GM18505 (cell line): ENCODE measurements around the gene MEST.
"Not testable (repeated sequence)": the region's sequence is repeated elsewhere in the genome, so short reads cannot be mapped to it uniquely, and the experiment has no call there.

Source experiments
- ATAC-seq: cut with Tn5 transposase; IDR thresholded peaks from one replicate; pipeline ENCODE4 v1.9.1; 2021; ENCODE audit not compliant: unreplicated experiment
- POLR2A ChIP-seq: IDR thresholded peaks from 4 replicates; pipeline ENCODE4 v1.6.1; 2011; ENCODE audit warnings: borderline replicate concordance; ENCODE audit not compliant: insufficient read depth, insufficient read length; ENCODE audit errors: extremely low read depth

MEST gene

DNA sequence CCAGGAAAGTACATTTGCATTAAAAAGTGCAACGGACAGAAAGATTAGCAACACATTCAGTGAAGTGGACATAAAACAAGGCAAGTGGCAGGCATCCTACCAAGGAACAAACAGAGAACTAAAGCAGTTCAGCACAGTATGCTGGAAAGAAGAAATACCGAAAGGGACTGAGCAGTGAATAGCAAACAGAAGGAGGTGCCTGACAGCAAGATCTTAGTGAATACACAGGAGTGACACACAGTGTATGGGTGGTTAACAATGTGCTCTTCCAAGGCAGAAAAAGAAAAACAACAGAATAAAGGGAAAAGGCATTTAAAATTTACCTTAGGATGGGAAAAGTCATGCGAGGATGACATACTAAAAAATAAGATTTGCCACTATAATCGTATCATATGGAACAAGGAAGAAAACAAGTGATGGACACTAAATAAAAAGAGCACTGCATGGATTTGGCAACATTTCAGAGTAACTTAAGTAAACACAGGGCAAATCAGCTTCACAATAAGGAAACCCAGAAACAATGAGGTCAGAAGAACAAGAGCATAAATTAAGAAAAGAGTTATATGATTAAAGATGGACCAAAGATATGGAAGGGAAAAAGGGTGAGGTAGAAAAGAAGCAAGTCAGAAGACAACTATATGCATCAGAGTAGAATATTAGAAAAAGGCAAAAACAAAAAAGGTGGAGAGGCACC is 29.5 kb downstream of the MEST start:
- no peak for TF ChIP-seq POLR2A
- ATAC-seq: no peak

DNA sequence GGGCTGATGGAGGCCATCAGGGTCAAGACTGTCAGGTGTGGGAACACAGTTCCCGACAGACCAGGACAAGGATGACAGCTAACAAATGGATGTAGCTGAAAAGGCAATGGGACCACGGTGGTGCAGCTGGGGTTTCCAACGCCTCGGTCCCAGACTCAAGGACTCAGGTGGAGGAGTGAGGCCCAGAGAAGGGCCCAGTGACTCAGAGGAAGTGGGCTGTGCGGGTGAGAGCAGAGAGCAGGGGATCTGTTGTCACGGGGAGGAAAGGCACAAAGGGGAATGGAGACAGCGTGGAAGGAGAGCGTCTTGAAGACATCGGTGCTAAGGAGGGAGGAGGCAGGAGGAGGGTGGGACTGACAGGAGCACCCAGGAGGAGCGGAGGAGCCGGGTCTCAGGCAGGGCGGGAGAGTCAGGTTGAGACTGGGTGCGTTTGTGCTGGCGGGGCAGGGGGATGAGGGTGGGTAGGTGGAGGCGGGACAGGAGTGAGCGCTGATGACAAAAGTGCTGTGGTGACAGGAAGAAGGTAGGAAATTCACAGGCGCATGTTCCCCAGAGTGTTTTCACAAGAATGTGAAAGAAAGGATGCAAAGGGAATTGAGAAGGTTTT is 31.7 kb downstream of the MEST start:
- not testable (repeated sequence) for ATAC-seq

DNA sequence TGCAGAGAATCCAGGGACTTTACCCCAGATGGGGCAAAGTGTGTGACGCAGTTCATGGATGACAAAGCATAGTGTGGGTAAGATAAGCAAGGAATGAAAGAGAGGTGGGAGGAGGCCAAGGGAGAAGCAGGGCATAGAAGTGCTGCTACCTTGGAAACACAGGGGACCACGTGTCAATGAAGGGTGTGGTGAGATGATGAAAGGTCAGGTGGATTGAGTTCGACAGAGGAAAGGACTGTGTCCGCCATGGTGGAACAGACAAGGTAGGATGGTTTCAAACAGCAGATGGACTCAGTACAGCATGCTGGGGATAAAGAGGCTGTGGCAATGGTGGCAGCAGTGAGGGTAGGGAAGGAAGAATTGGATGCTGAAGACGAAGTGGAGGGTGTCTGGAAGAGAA is 32.7 kb downstream of the MEST start:
- no peak for ATAC-seq
- TF ChIP-seq POLR2A: no peak

DNA sequence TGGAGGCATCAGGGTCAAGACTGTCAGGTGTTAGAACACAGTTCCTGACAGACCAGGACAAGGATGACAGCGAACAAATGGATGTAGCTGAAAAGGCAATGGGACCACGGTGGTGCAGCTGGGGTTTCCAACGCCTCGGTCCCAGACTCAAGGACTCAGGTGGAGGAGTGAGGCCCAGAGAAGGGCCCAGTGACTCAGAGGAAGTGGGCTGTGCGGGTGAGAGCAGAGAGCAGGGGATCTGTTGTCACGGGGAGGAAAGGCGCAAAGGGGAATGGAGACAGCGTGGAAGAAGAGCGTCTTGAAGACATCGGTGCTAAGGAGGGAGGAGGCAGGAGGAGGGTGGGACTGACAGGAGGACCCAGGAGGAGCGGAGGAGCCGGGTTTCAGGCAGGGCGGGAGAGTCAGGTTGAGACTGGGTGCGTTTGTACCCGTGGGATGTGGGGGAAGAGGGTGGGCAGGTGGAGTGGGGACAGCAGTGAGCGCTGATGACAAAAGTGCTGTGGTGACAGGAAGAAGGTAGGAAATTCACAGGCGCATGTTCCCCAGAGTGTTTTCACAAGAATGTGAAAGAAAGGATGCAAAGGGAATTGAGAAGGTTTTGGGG is 36.0 kb downstream of the MEST start:
- not testable (repeated sequence) for ATAC-seq

DNA sequence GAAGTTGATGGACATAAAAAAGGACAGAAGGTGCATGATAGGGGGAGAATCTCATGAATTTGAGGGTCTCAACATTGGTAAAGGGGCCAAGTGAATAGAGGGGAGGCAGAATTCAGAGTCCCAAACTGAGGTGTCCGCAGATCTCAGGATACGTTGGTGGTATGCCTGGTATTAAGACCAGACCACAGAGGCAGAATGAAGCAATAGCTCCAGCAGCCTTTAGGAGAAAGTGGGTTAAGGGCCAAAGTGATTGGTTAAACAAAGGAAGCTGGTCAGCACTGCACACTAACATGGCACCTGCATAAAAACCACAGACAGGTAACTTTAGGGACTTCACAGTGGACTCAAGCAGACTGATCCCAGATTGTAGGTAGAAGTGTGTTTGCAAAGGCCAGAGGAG is 37.5 kb downstream of the MEST start:
- no peak for TF ChIP-seq POLR2A
- ATAC-seq: no peak

DNA sequence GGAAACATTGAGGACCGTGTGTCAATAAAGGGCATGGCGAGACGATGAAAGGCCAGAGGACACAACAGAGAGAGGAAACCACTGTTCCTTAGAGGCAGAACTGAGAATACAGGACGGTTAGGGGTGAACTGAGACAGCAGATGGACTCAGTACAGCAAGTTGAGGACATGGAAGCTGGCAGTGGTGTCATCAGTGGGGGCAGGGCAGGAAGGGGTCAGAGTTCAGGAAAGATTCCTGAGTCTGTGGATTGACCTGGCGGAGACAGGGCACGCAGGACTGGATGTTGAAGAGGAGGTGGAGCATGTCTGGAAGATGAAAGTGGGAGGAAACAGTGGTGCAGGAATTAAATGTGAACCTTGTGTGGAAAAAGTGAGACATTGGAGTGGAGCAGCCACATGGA is 46.0 kb downstream of the MEST start:
- not testable (repeated sequence) for ATAC-seq

DNA sequence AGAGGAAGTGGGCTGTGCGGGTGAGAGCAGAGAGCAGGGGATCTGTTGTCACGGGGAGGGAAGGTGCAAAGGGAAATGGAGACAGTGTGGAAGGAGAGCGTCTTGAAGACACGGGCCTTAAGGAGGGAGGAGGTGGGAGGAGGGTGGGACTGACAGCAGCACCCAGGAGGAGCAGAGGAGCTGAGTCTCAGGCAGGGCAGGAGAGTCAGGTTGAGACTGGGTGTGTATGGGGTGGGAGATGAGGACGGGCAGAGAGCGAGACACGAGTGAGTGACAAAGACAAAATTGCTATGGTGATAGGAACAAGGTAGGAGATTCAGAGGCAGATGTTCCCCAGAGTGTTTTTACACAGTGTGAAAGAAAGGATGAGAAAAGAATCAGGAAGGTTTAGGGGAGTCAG is 49.4 kb downstream of the MEST start:
- not testable (repeated sequence) for ATAC-seq

DNA sequence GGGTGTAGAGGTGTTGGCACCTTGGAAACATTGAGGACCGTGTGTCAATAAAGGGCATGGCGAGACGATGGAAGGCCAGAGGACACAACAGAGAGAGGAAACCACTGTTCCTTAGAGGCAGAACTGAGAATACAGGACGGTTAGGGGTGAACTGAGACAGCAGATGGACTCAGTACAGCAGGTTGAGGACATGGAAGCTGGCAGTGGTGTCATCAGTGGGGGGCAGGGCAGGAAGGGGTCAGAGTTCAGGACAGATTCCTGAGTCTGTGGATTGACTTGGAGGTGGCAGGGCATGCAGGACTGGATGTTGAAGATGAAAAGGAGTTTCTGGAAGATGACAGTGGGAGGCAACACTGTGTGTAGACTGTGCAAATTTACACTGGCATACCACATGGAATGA is 50.4 kb downstream of the MEST start:
- not testable (repeated sequence) for ATAC-seq

DNA sequence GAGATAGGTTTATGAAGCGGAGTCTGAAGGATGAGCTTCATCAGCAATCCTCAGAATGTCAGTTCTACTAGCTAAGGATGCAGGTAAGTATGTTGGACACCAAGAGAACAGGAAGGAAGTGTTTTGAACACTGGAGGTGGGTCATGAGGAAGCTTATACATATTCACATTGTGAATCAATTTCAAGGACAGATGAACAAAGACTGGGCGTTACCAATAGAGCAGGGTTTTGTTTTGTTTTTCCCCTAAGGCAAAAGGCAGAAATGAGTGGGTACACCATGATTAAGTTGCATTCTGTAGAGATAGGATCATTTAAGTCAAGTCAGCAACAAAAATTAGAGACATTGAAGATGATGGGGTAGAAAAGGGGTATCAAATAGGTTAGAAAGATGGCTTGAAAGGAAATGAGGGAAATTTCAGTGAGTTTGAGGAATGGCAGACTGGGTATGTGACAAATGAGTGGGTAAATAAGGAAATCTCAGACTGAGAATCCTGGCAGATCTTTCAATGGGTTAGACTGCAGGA is 51.7 kb downstream of the MEST start:
- ATAC-seq: no peak
- TF ChIP-seq POLR2A: no peak

DNA sequence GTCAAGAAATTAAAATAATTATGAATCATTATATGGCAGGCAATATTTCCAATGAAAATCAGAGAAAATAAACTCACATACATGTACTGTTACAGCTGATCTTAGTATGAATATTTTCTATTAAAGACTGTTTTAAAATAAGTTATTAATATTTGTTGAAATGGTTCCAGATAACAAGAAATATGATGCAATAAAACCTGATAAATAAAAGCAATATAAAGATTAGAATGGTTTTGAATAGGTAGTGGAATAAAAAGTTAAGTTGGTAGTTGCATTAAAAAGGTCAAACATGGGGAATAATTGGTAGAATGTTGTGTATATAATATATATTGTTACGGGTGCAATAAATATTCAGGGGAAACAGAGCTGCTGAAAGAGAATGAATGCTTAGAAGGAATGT is 52.5 kb downstream of the MEST start:
- TF ChIP-seq POLR2A: no peak
- ATAC-seq: no peak

DNA sequence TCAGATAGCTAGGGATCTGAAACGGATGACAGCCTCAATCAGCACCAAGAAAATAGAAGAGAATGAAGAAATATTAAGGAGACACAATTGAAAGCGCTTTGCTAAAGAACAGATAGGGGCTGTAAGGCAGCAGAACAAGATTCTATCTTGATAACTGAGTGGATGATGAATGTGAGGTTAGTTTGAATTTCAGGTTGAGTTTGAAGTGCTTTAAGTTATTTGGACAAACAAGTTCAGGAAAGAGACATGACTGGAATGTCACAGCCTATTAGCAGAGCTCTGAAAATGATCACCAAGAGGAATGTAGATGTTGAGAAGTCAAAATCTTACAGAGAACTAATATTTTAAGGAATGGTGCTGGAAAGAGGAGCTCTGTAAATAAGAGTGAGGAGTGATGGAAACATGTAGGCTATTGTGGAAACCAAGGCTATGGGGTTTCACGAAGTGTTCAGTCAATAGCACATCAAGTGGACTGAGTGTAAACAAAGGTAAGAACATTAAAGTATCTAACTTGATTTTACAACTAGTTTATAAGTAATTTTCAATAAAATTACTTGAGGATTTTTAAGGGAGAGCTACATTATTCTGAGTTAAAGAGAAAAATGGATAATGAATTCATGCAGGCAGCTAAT is 61.6 kb downstream of the MEST start:
- no peak for TF ChIP-seq POLR2A
- no peak for ATAC-seq

DNA sequence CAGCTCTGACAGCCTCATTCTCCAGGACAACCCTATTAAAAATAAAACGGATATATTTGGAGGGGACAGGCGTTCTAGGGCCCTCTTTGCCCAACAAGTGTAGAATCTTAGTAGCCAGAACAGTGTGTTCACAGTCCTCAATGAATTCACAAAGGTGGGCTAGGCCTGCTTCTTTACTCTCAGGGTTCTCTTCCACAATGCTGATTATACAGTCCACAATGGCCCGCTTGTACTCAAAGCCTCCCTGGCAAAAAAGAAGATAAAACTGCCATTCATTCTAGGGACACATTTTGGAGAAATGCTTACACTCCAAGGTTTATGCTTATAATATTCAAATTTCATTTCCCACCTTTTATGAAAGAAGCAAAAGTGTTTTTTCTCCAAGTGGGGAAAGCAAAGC is 62.6 kb downstream of the MEST start:
- no peak for TF ChIP-seq POLR2A
- no peak for ATAC-seq
